HTR-8/SVneo (cell line): Measurements from ENCODE around the gene EYS.

ENCODE experiments used
- DNase-seq: peaks from one replicate; pipeline ENCODE4 v3.0.0; 2011; ENCODE audit warnings: low spot score, mixed read lengths; ENCODE audit not compliant: insufficient read length
- FAIRE-seq: peaks from 2 replicates; lab custom pipeline; 2011; peaks lifted over from hg19 to GRCh38; lab: Jason Lieb, UNC

EYS gene

DNA sequence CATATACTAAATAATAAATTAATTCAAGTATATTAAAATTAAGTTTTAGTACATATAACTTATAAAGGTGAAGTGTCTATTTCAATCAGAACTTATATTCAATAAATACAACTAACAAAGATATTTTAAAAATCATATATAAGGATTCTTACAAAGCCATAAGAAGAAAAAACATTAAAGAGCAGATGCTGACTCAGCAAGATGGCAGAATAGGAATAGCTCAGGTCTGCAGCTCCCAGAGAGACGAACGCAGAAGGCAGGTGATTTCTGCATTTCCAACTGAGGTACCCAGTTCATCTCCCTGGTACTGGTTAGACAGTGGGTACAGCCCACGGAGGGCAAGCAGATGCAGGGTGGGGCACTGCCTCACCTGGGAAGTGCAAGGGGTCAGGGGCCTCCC, 811.1 kb downstream of the EYS start:
- FAIRE-seq (no peak), DNase-seq (no peak)

DNA sequence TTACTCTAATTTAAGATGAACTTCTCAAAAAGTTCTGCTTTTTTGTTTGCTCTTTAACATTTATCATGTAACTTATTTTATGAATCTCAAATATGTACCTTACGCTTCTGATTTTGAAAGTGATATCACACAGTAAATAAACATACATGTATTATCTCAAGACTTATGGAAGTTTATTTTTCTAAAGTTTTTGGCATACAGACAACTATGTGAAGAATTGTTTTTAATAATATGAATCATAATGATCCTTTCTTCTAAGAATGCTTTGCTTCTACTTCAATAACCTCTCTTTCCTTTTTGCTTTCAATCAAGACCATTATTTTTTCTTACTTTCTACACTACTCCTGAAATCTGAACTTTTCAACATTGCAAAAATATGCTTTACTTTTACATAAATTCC, 816.4 kb downstream of the EYS start:
- FAIRE-seq (no peak), DNase-seq (no peak)

DNA sequence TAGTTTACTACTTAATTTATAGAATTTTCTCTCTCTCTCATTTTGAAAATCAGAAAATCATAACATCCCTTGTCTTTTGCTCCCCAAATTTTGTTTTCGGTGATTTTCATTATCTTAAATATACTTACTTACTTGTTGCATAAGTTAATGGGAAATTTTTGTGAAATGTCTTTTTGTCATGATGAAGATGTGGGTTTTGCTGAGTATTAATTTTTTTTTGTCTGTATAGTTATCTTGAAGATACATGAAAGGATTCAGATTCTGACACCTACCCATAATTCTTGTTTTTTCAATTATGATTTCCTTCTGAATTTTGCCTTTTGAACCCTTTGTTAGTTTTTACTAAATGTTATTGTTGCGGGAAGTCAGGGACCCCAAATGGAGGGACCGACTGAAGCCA, 817.9 kb downstream of the EYS start:
- FAIRE-seq, result no peak
- DNase-seq, result no peak

DNA sequence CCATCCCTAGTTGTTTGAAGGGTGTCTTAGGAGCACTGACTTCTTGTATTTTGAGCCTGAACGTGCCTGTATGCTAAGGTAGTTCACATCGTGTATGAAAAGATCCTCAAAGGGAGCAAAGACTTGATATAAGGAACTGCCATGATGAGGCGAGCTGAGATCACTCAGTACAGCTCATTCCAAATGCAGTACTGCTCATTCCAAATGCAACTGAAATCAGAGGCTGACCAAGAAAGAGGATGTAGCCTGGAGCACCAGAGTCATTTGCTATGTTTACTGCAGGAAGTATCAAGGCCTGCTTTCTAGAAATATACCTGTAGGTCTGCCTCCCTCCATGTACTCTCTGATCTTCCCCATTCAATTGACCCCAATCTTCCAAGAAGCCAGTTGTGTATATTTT, 832.2 kb downstream of the EYS start:
- no peak for DNase-seq
- FAIRE-seq, result no peak

DNA sequence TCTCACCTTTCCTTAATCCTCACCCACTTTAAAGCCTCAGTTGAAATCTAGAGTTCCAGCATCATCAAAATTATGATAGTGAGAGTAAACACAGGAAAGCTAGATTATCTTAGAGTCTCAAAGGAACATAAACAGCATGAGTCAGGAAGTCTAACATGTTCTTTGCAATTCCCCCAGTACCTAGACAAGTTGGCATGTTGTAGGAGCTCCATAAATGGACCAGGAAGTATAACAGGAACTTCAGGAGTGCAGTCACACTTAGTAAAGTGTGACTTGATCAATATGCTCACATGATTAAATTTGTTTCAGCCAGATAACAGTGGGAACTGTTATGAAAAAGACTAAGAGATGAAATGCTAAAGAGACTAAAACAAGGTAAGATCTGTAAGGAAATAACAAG, 834.4 kb downstream of the EYS start:
- FAIRE-seq, result no peak
- DNase-seq, result no peak

DNA sequence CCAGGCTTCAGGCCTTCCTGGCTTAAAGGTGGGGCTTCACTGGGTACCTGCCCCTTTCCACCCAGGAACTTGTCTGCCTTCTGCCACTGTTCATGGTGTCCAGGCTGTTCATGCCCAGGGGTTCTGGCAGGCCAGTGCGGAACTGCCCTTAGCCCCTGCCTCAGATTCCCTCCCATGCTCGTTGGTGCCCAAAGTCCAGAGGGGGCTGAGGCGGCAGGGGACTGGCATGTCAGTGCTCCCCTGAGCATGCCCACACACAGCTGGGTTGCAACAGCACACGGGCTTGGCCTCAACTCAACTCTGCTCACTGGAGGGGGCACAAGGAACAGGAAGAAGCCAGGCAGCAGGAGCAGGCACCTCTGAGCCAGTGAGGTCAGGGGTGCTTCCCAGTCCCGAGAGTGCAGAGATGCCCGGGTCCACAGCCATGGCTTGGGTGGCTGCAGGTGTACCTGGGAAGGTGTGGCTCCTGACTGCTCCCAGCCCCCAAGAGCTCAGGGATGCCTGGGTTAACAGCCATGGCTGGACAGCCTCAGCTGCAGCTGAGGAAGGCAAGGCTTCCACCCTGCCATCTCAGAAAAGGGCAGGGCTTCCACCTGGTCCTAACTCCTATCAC, 845.9 kb downstream of the EYS start:
- DNase-seq (no peak), FAIRE-seq (no peak)

DNA sequence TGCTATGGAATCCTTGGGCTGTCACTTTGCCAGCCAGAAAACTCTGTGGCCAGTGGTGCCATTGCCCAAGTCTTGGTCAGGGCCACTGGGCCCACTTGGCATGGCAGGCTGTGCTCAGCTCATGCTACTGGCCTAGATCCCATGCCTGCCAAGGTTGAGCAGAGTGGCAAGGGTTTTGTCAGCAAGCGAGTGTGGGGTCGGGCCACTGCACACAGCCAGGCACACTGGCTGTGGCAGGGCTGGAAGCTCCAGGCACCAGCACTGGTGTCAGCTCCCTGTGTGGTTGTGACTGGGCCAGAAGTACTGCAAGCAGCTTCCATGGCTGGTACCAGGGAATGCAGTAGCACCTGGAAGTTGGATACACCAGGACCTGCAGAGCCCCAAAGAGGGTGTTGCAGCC, 846.8 kb downstream of the EYS start:
- DNase-seq (no peak), FAIRE-seq (no peak)

DNA sequence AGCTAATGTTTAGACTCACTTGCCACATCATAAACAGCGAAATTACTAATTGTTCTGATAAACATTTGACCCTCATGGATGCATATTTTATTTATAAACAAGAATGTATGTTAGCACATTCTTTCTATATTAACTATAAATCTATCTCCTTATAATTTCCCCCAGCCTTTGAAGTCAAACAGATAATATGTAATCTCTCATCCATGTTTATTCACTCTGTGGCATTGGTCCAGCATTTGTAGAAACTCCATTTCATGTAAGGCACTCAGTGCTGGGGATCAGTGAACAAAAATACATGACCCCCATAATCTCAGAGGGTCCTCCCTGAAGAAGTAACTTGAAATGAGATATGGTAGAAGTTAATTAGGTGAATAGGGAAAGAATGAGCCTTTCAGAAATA, 856.9 kb downstream of the EYS start:
- DNase-seq (no peak), FAIRE-seq (no peak)

DNA sequence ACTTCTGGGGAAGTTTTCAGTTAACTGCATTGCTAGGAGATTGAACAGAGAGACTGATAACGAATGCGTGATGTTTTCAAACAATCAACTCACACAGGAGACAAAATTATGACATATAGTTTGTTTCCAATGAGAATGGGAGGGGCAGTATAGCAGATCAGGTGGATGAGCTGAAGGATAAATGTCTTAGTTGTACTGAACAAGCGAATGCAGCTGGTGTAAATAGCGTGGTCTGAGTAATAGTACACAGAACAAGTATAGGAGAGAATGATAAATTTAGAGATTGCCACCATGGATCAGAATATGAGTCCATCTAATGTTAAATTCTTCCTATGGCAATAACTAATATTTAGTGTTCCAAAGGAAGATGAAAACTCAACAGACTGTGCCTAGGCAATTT, 858.6 kb downstream of the EYS start:
- DNase-seq, result no peak
- FAIRE-seq, result no peak

DNA sequence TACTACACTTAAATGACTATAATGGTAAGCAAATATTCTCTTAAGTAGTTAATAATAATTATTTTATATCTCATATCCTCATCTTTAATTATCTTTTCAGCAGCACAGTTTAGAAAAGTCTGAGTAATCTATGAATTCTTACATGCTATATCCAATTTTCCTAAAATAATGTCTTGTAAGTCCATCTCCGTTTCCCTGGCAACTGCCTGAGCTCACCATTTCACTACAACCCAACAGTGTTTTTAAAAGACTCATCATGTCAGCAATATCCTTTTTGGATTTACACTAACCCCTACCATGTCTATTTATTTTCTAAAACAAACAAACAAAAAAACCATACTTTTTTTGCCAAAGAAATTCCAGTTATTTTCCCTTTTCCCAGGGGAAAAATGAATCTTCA, 859.6 kb downstream of the EYS start:
- DNase-seq (no peak), FAIRE-seq (no peak)

DNA sequence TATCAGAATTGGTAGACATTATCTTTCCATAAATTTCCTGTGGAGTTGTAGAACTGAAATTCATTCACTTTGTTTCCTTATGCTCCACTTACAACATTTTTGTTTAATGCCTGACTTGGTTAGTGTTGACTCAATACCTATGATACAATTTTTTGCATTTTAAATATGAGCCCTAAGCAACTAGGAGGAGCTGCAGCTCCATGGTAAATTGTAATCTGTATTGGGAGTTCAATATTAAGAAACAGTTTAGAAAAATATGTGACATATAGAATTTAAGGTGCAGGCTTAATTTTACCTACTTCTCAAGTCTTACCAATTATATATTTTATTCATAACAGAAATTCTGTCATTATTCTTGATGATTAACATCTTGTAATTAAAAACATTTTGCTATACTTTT, 868.3 kb downstream of the EYS start:
- DNase-seq, result no peak
- FAIRE-seq, result no peak

DNA sequence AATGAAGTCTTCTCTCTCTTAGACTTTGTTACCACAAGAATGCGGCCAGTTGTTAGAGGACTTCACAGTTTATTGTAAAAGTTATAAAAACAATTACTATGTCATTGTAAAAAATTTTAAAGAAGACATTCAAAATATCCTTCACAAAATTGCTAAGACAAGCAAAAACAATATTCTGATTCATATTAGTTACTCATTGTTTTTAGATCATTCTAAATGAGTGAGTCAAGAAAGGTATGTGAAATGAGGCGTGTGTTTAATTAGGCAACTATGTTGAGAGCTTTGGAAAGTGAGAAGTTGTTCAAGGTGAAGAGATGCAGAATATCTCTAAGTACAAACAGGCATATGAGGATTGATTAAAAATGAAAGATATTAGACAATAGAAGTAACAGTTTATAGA, 875.3 kb downstream of the EYS start:
- FAIRE-seq (no peak), DNase-seq (no peak)

DNA sequence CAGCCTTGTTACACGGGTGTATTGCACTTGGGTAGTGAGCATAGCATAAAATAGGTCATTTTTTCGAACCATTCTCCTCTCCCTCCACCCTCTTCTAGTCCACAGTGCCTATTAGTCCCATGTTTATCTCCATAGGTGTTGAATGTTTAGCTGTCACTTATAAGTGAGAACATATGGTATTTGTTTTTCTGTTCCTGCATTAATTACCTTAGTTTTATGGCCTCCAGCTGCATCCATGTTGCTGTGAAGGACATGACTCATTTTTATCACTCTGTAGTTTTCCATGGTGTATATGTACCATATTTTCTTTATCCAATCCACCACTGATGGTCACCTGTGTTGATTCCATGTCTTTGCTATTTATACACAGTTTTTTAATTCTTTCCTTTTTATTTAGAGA, 889.5 kb downstream of the EYS start:
- no peak for DNase-seq
- FAIRE-seq, result no peak

DNA sequence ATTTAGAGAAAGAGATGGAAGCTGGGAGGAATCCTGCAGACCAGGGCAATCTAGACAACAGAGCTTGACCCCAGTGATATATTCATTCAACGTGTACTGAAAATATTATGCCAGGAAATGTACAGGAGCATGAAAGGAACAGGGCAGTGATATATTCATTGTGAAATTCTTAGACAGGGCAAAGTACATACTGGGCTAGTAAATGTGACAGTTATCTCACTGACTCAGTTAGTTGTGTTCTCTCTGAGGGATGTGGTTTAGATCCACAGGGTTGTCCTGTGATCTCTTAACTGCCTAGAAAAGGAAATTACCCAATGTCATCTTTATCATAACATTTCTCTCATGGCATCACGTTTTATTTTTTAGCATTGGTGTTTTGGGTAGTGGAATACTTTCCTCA, 891.3 kb downstream of the EYS start:
- DNase-seq (no peak), FAIRE-seq (no peak)

DNA sequence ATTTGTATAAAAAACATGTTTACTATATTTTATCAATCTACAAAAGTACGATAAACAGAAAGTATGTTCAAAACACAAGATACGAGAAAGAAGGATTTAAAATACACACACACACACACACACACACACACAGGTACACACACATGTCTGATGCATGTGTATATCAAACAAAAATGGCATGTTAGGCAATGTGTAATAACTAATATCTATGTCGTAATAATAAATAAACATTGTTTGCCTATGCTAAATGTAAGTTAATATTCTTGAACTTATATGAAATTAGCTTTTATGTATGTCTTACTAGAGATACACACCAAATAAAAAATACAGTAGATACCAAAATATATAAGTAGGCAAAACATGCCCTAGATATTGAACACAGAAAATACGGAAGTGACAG, 894.9 kb downstream of the EYS start:
- FAIRE-seq (no peak), DNase-seq (no peak)

DNA sequence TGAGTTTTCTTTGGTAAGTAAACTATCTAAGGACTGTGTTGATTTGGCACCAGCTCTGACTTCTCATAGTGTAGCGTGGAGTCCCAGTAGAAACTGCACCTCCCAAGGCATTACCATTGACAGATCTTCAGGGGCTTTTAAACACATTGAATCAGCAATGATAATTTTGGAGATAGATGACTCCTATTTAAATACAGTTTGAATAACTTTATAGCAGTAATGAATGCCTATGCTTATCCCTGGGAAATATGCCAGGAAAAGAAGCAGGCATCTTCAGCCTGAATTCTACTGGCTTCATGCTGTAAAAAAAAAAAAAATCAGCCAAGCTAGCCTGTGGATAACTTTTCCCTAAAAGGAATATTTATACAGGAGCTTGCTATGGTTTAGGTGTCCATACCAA, 895.9 kb downstream of the EYS start:
- DNase-seq (no peak), FAIRE-seq (no peak)

DNA sequence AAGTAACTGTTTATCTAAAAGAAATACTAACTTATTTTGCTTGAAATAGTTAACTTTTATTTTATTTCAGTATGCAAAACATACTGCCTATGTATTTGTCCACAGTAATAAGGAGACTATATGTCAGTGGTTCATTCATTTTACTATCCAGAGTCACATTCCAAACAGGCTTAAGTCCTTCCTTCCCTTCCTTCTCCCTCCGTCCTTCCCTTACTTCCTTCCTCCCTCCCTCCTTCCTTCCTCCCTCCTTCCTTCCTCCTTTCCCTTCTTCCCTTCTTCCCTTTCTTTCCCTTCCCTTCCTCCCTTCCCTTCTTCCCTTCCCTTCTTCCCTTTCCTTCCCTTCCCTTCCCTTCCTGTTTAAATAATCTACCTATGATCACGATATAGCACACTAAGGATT, 899.2 kb downstream of the EYS start:
- DNase-seq, result no peak
- FAIRE-seq, result no peak

DNA sequence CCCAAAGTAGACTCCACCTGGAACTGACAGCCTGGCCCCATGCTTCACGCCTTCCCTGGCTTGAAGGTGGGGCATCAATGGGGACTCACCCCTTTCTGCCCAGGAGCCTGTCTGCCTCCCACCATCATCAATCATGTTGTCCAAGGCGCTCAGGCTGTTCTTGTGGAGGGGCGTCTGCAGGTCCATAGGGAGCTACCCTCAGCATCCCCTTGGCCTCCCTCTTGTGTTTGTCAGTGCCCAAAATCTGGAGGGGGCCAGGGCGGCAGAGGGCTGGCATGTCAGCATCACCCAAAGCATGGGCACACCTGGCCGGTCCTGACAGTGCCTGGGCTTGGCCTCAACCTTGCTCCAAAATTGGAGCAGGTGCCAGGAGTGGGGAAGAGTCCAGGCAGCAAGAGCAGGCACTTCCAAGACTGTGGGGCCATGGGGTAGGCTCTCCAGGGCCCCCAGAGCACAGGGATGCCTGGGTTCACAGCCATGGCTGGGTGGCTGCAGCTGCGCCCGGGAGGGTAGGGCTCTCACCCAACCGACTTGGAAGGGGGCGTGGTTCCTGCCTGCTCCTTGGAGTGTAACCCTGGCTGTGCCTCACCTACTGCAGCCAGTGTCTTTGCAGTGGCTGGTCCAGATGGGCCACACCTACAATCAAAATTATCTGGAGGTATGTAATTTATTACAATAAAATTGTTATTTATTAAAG, 903.4 kb downstream of the EYS start:
- FAIRE-seq (no peak), DNase-seq (no peak)

DNA sequence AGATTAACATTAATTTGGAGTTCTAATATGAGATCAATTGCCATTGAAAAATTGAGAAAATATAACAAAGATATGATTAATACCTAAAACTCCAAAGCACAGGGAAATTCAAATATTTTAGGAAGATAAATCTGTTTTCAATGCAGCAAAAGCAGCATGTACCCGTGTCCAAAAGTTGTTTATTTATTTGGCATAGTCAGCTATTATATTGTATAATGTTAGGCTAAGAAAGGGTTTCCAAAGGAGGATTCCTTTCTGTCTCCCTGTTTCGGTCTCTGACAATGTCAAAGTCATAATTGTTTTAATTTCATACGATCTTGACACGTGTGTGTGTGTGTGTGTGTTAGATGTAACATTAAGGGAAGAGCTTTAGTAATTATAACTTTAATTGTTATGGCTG, 914.5 kb downstream of the EYS start:
- no peak for FAIRE-seq
- DNase-seq, result no peak

DNA sequence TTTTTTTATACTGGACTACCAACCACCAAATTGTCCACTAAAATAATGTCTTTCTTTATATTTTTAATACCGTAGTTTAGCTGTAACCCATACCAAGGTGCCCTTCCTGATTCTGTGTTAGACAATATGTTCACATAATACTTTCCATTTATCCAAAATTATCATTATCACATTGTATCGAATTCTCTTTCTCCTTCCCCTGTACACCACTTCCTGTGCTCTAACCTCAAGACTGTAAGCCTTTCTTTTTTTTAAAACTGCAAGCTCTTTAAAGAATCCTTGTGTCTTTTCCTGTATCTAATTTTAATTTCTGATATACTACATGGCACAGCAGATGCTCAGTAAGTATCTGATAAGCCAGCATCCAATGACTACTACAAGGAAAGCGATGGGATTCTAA, 917.5 kb downstream of the EYS start:
- FAIRE-seq (no peak), DNase-seq (no peak)

DNA sequence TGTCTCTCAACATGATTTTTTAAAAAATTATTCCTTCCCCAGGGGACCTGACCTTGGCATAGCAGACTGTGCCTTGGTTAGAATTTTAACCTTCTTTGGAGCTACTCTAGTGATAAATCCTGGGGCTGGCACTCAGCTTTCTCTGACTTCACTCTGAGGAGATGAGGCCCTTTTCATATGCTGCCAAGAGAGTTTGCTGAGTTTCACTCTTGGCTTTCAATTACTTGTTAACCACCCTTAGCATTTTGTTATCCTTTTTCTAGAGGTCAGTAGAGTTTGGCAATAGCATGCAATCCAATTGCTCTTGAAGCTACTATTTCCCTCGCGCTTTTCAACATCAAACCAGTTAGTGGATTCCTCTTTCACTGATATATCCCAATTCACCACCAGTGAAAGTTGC, 920.3 kb downstream of the EYS start:
- DNase-seq, result no peak
- no peak for FAIRE-seq

DNA sequence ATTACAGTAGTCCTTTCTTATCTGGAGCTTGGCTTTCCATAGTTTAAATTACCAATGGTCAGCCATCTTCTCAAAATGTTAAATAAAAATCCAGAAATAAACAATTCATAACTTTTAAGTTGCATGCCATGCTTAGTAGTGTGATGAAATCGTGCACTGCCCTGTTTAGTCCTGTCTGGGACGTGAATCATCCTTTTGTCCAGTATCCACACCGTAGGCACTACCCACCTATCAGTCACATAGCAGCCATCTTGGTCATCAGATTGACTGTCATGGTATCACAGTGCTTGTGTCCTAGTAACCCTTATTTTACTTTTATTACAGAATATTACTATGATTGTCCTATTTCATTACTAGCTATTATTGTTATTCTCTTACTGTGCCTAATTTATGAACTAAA, 924.1 kb downstream of the EYS start:
- no peak for FAIRE-seq

More for the DNA sequence above, 924.1 kb downstream of the EYS start:
- no peak for DNase-seq
